Colonic mucosa (tissue), 4 donors: ENCODE measurements around the gene ACIN1. TPM values are rescaled to one million over a fixed set of nuclear protein-coding genes. Genes with fewer than 3 reads are reported as not detected.

Experiments
- DNase-seq: peaks from one replicate; pipeline ENCODE4 v3.0.0-alpha.2; 2020
- H3K27ac ChIP-seq: fragments of 200-600 bp; one replicate; pipeline ENCODE4 v1.8.0; 2021
- H3K27me3 ChIP-seq: fragments of 200-600 bp; one replicate; pipeline ENCODE4 v1.8.0; 2021
- H3K36me3 ChIP-seq: fragments of 200-600 bp; one replicate; pipeline ENCODE4 v1.8.0; 2021
- H3K4me1 ChIP-seq: fragments of 200-600 bp; one replicate; pipeline ENCODE4 v1.8.0; 2021; ENCODE audit warnings: mild to moderate bottlenecking
- H3K4me3 ChIP-seq: fragments of 200-600 bp; one replicate; pipeline ENCODE4 v1.8.0; 2021
- H3K9ac ChIP-seq, 2 donors: one replicate each; pipeline ENCODE4 v1.7.0; 2013; ENCODE audit warnings: control low read depth in 2 of 2, low read depth in 2 of 2, low read length in 2 of 2
- H3K9me3 ChIP-seq: fragments of 200-600 bp; one replicate; pipeline ENCODE4 v1.8.0; 2021
- CTCF ChIP-seq: fragments of 200-600 bp; IDR thresholded peaks from one replicate; pipeline ENCODE4 v1.8.0; 2022; ENCODE audit warnings: antibody characterized with exemption, mild to moderate bottlenecking
- intact Hi-C: fragments of 100-400 bp; cut with DNase I; formaldehyde crosslinking; loops from one replicate; pipeline ENCODE4 v1.14.1; 2022
- total RNA-seq, 2 donors: library from RNA; stranded (reverse); fragmentation: NEBNext Ultra II Directional in 1 of 2; extraction: Animal tissue kit (Norgen Biotek cat#: 25700) in 1 of 2; gene quantifications; one replicate each; pipeline ENCODE4 v1.2.1, GENCODE V29; 2021
- donor health status: healthy.
- donor health status: DM: no; HTN: no; CAD: no.
- donor health status: DM: no; HTN: no; CAD: no.

Gene ACIN1
- total RNA-seq, 2 donors from 2014 or later = 99.4 to 154 TPM

- Histone ChIP-seq H3K9ac (no peak overlapping the region), H3K36me3 (no peaks in the 10 kb centered on the region), H3K27me3 (no peaks in the 10 kb centered on the region), H3K4me1 (no peaks in the 10 kb centered on the region), H3K4me3 (no peak overlapping the region), H3K9me3 (no peaks in the 10 kb centered on the region), H3K27ac (no peak overlapping the region)
- intact Hi-C loops = loop anchor here (10.0 kb wide), 1 partner anchor 173 kb away; no protein-coding TSS in a partner anchor
- TF ChIP-seq CTCF = no peak
- DNase-seq = no peak
Observed at GRCh38 chr14:23122086-23122485, 27.1 kb upstream of the ACIN1 start.

GRCh38 chr14:23121361-23121771 lies 26.4 kb upstream of the ACIN1 start:
- TF ChIP-seq CTCF = no peak
- intact Hi-C loops = loop anchor here (1.0 to 10.0 kb wide), 2 partner anchors 66 to 173 kb away; no protein-coding TSS in a partner anchor
- Histone ChIP-seq H3K27ac (no peak overlapping the region), H3K9me3 (no peaks in the 10 kb centered on the region), H3K36me3 (no peaks in the 10 kb centered on the region), H3K4me1 (no peaks in the 10 kb centered on the region), H3K4me3 (no peak overlapping the region), H3K9ac (no peak overlapping the region), H3K27me3 (no peaks in the 10 kb centered on the region)
- peak; percentile 32 for DNase-seq

DNA sequence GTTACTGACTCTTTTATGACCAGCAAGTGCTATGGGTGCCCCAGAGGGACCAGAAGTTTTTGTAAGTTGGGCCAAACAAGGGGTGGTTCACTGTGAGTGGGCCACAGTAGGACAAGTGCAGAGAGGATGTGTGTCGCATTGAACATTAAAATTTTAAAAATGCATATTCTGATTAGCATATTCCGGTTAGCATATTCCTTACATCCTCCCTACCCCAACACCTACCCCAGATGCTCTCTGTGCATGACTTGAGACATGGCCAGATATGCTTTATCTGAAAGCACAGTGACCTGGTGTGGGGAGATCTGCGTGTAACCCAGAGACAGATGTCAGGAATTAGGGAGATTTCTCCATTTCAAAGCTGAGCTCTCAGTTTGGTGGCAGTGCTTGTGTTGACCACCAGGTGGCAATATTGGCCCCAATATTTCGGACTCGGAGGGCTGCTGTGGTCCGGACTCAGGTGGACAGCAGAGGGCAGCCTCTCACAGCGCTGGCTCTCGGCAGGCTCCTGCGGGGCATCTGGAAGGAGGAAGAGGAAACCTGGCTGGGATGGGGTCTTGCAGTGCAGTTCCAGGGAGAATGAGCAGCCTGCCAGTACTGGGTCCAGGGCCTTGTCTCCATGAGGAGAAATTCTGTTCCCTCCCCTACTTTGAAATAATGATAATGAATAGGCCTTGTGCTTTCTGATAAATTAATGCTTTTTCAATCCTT lies 25.8 kb upstream of the ACIN1 start:
- no peaks in the 10 kb centered on the region for H3K27me3 ChIP-seq
- H3K36me3 ChIP-seq = no peaks in the 10 kb centered on the region
- H3K4me1 ChIP-seq = no peaks in the 10 kb centered on the region
- H3K9me3 ChIP-seq = no peaks in the 10 kb centered on the region
- DNase-seq = peak; percentile 91
- no peak overlapping the region for H3K9ac ChIP-seq
- TF ChIP-seq CTCF = peak; percentile 100
- H3K4me3 ChIP-seq = no peak overlapping the region
- H3K27ac ChIP-seq = no peak overlapping the region
- intact Hi-C loops = loop anchor here (1.0 to 10.0 kb wide), 2 partner anchors 67 to 174 kb away; no protein-coding TSS in a partner anchor

DNA sequence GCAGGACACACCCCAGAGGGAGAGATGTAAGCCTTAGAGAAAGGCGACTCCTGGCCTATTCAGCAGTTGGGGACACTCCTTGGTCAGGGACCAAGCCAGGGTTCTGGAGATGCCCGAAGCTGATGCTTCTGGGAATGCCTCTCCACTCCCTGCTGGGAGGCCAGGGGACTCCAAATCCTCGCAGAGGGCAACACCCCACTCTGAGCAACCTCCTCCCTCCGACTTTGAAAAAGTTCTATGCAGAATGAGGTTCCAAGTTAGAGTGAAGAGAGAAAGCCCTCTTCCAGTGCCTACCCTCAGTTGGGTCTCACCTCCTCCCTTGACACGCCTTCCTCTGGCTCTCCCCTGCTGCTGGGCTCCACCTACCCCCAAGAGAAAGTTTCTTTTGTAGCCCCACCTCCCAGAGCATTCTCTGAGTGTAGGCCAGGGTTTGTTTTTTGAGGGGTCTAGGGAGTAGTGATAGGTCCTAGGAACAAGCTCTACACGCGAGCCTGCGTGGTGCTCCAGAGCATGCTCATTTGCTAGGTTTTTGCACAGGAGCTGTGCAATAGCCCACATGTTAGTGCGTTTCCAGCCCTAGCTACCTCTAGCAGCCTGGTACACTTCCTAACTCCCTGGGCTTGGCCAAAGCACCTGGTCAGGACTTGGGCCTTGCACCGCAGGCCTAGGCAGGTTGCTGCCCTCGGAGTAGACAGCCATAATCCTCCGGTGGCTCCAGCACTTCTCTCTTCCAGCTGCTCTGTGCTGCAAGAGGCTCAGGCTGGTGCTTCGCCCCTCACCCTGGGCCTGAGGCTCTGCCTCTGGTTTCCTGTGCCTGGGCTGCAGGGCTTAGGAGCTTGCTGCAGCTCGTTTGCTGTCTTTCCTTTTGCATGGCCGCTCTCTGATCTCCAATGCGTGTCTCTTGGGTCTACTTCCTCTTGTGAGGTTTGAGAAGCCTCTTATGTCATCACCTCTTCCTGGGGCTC lies 24.7 kb upstream of the ACIN1 start:
- no peak overlapping the region for H3K4me3 ChIP-seq
- H3K27ac ChIP-seq = no peak overlapping the region
- no peaks in the 10 kb centered on the region for H3K27me3 ChIP-seq
- no peak for DNase-seq
- H3K4me1 ChIP-seq = no peaks in the 10 kb centered on the region
- intact Hi-C loops = loop anchor here (10.0 kb wide), 1 partner anchor 175 kb away; no protein-coding TSS in a partner anchor
- no peaks in the 10 kb centered on the region for H3K36me3 ChIP-seq
- no peak overlapping the region for H3K9ac ChIP-seq
- TF ChIP-seq CTCF = no peak
- no peaks in the 10 kb centered on the region for H3K9me3 ChIP-seq

GRCh38 chr14:23118506-23119362 lies 23.8 kb upstream of the ACIN1 start, which contains the start of gene CEBPE:
Gene CEBPE, minus strand, starts transcription at chr14:23119255. Its CDS starts 164 bp downstream, at chr14:23119091.
- Histone ChIP-seq H3K9me3 (no peaks in the 10 kb centered on the region), H3K27ac (no peak within 1 kb of the TSS), H3K9ac (no peak within 1 kb of the TSS), H3K36me3 (no peaks in the 10 kb centered on the region), H3K27me3 (no peaks in the 10 kb centered on the region), H3K4me1 (no peaks in the 10 kb centered on the region), H3K4me3 (no peak within 1 kb of the TSS)
- no peak for DNase-seq
- no peak for TF ChIP-seq CTCF
- intact Hi-C loops = no loop called here
